Activated CD4-positive, alpha-beta T cell treated with anti-CD3 and anti-CD28 coated beads, Interleukin-10, Interleukin-2, amounts not matched to agents 100 ng/mL and 50 ng/mL, durations not matched to agents 16 hours and 8 hours (primary cell): ENCODE measurements around the gene TBC1D28.
"Not testable (repeated sequence)": the region's sequence is repeated elsewhere in the genome, so short reads cannot be mapped to it uniquely, and the experiment has no call there.

Experiments used
- DNase-seq: peaks from one replicate; pipeline ENCODE4 v3.0.0-alpha.2; 2020

The TBC1D28 gene

GRCh38 chr17:18593138-18593537 is 51.1 kb downstream of the TBC1D28 start:
- DNase-seq = not testable (repeated sequence)
